ENCODE measurements around the gene FAM200A. TPM values are rescaled to one million over a fixed set of nuclear protein-coding genes. Genes with fewer than 3 reads are reported as not detected.

FAM200A gene
- total and polyA plus RNA-seq, 2 of the 8 experiments (the other 6 are each of a cell fraction or from before 2014, with no cell fraction given) = 4.3 to 7.5 TPM

DNA sequence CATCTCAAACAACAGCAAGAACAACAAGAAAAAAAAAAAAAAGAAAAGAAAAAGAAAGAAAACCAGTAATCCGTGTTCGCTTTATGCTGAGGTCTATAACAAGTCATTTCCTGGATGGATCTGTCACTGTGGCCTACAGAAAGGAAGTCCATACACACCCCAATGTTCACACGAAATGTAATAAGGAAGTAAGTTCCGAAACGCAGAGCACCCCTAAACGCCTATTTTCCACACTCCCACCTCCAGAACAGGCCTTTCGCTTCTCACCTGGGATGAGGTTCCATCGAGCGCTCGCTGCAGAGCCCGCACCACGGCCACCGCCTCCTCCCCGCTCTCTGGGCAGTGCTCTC, 52.6 kb downstream of the FAM200A start:
- DNase-seq (ENCODE audit: low read depth in 1 of 2, low spot score in 2 of 2) (no peak), FAIRE-seq (no peak)
- Histone ChIP-seq H3K27me3 (replicated peaks in 1 of 4; ENCODE audit: control insufficient read depth in 3 of 4, extremely low read depth in 1 of 4, insufficient read depth in 3 of 4, low read length in 3 of 4) (no peaks in the 10 kb centered on the region), H3K23ac (ENCODE audit: insufficient read length) (no peak overlapping the region), H3K79me1 (ENCODE audit: low read depth, low read length) (peaks cover 7% of the 10 kb centered on the region; the same call in 1 of the 2 replicates), H2BK20ac (ENCODE audit: low read length) (no peak overlapping the region), H4K20me1 (replicated peaks in 1 of 2; ENCODE audit: control insufficient read depth in 1 of 2, insufficient read depth in 2 of 2, low read length in 2 of 2) (peaks cover 5 to 12% of the 10 kb centered on the region in 2 experiments), H3K18ac (ENCODE audit: extremely low read depth, low read length) (no peak overlapping the region), H3K4me2 (ENCODE audit: insufficient read depth in 1 of 2, low read depth in 2 of 2, low read length in 2 of 2) (peak overlapping the region; percentile 63 to 93), H3K4me3 (ENCODE audit: extremely low read depth in 1 of 4, insufficient read depth in 2 of 4, low read depth in 3 of 4, low read length in 4 of 4) (peak overlapping the region; percentile 86 to 100 (median 93)), H4K91ac (replicated peaks; ENCODE audit: insufficient read length, low read length) (no peak overlapping the region), H2BK120ac (replicated peaks; ENCODE audit: low read depth, low read length) (no peak overlapping the region), H2AK5ac (ENCODE audit: low read depth, low read length) (no peak overlapping the region), H2BK5ac (ENCODE audit: low read depth, low read length) (peak overlapping the region; percentile 93), H3K56ac (replicated peaks; ENCODE audit: insufficient read length, low read depth, low read length) (no peak overlapping the region), H2BK15ac (ENCODE audit: low read length) (no peak overlapping the region), H3K9ac (replicated peaks in 1 of 4; ENCODE audit: extremely low read depth in 1 of 4, low read depth in 3 of 4, low read length in 3 of 4) (peak overlapping the region; percentile 46 to 95 (median 90)), H3K4me1 (replicated peaks in 1 of 4; ENCODE audit: control insufficient read depth in 3 of 4, insufficient read depth in 4 of 4, low read length in 3 of 4) (peaks cover 0 to 4% (median 0%) of the 10 kb centered on the region in 4 experiments; a peak in 3 of 7 replicates), H4K5ac (ENCODE audit: insufficient read length, low read depth, low read length) (peak overlapping the region; percentile 39), H3K79me2 (ENCODE audit: control insufficient read depth in 1 of 2, insufficient read depth in 2 of 2, low read length in 2 of 2) (peaks cover 9 to 33% of the 10 kb centered on the region in 2 experiments), H3K4ac (replicated peaks; ENCODE audit: insufficient read length, low read depth, low read length) (no peak overlapping the region), H3K27ac (ENCODE audit: low read depth, low read length) (peak overlapping the region; percentile 88; the same call in 1 of the 2 replicates), H2BK12ac (ENCODE audit: low read depth, low read length) (peak overlapping the region; percentile 60; the same call in 1 of the 2 replicates), H3K14ac (ENCODE audit: insufficient read length) (no peak overlapping the region), H3K36me3 (ENCODE audit: control insufficient read depth in 2 of 4, insufficient read depth in 4 of 4, low read length in 3 of 4) (peaks cover 0 to 19% (median 9%) of the 10 kb centered on the region in 4 experiments; a peak in 6 of 8 replicates), H3K23me2 (ENCODE audit: low read depth, low read length) (peaks cover 7% of the 10 kb centered on the region; the same call in 1 of the 2 replicates), H2AFZ (ENCODE audit: low read length) (no peak overlapping the region), H4K8ac (ENCODE audit: extremely low read depth, insufficient read depth, low read length) (peak overlapping the region; percentile 99; the same call in 1 of the 2 replicates), H3K9me3 (ENCODE audit: insufficient read depth in 2 of 2, low read depth in 1 of 2, low read length in 1 of 2) (peaks cover 4 to 5% of the 10 kb centered on the region in 2 experiments; a peak in 3 of 4 replicates)
- ChIA-PET CTCF (ENCODE audit: partially characterized antibody) (interaction anchor here (2.0 kb wide), 1 partner anchor 41 kb away, joined by 6 read pairs; no protein-coding TSS in a partner anchor), POLR2A (ENCODE audit: partially characterized antibody) (interaction anchor here (1.0 to 3.4 kb wide), 12 partner anchors 10 to 117 kb away, joined by 3 to 21 read pairs (median 6); partner anchors contain the start of genes FAM200A, ZNF655, ZNF789 and ZSCAN25)
- WGBS, 2 experiments (ENCODE audit: extremely low coverage in 1 of 2, insufficient coverage in 1 of 2, insufficient read length in 1 of 2, insufficient replicate concordance in 2 of 2, low coverage in 1 of 2, low lambda C conversion rate in 2 of 2, missing lambda C conversion rate in 1 of 2) = 3% methylated on average over 12 of the region's 14 CpGs; no CpG with 5 or more reads in 1 of the 2 experiments
- no peak for TF ChIP-seq SIRT6 (IDR thresholded peaks at IDR 0.05; ENCODE audit: low read length)
- TF ChIP-seq POLR2AphosphoS5 (IDR thresholded peaks at IDR 0.05; ENCODE audit: low read depth, low read length) = no peak
- TF ChIP-seq EZH2 (IDR thresholded peaks at IDR 0.05; ENCODE audit: low read depth, low read length, severe bottlenecking) = no peak
- TF ChIP-seq, protein P1, sequence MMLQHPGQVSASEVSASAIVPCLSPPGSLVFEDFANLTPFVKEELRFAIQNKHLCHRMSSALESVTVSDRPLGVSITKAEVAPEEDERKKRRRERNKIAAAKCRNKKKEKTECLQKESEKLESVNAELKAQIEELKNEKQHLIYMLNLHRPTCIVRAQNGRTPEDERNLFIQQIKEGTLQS (IDR thresholded peaks at IDR 0.05; ENCODE audit: insufficient read depth, low read depth, low read length) = no peak
- no peak for TF ChIP-seq CREB1 (IDR thresholded peaks at IDR 0.05)
- TF ChIP-seq GTF2F1 (IDR thresholded peaks at IDR 0.05; ENCODE audit: borderline replicate concordance, low read depth, low read length) = no peak
- TF ChIP-seq BCL11A (IDR thresholded peaks at IDR 0.05; ENCODE audit: low read depth in 2 of 2, low read length in 2 of 2) = no peak
- TF ChIP-seq SP4 (IDR thresholded peaks at IDR 0.05; ENCODE audit: low read length) = no peak
- TF ChIP-seq GABPA (IDR thresholded peaks at IDR 0.05; ENCODE audit: borderline replicate concordance, insufficient read depth, low read length) = no peak
- TF ChIP-seq SAP30 (IDR thresholded peaks at IDR 0.05; ENCODE audit: insufficient read depth, insufficient replicate concordance, low read length) = no peak
- TF ChIP-seq EGR1 (IDR thresholded peaks at IDR 0.05; ENCODE audit: borderline replicate concordance, low read depth, low read length) = no peak

All from H1 (cell line).